HG03460 (cell line): Measurements from ENCODE around the gene NUDT12.

Experiments
- ATAC-seq: cut with Tn5 transposase; IDR thresholded peaks from one replicate; pipeline ENCODE4 v1.9.1; 2021; ENCODE audit not compliant: unreplicated experiment

The NUDT12 gene

GRCh38 chr5:103541569-103541968 is 21.0 kb downstream of the NUDT12 start:
- ATAC-seq = no peak

GRCh38 chr5:103541114-103541513 is 21.5 kb downstream of the NUDT12 start:
- ATAC-seq = no peak

- ATAC-seq = no peak
Measured at GRCh38 chr5:103539376-103540330, 22.9 kb downstream of the NUDT12 start.

GRCh38 chr5:103532086-103532734 is 30.4 kb downstream of the NUDT12 start:
- ATAC-seq = no peak

- ATAC-seq = no peak
Measured at GRCh38 chr5:103526164-103526915, 36.2 kb downstream of the NUDT12 start.

- no peak for ATAC-seq
Measured at GRCh38 chr5:103525361-103525760, 37.2 kb downstream of the NUDT12 start.

GRCh38 chr5:103523319-103523718 is 39.3 kb downstream of the NUDT12 start:
- ATAC-seq = no peak

- no peak for ATAC-seq
Measured at GRCh38 chr5:103522586-103522985, 40.0 kb downstream of the NUDT12 start.

GRCh38 chr5:103519550-103519949 is 43.0 kb downstream of the NUDT12 start:
- no peak for ATAC-seq

GRCh38 chr5:103514371-103514770 is 48.2 kb downstream of the NUDT12 start:
- ATAC-seq = no peak

- no peak for ATAC-seq
Measured at GRCh38 chr5:103513701-103514100, 48.9 kb downstream of the NUDT12 start.

- no peak for ATAC-seq
Measured at GRCh38 chr5:103512500-103512899, 50.1 kb downstream of the NUDT12 start.

GRCh38 chr5:103511554-103511885 is 51.1 kb downstream of the NUDT12 start:
- no peak for ATAC-seq

- no peak for ATAC-seq
Measured at GRCh38 chr5:103510851-103511553, 51.6 kb downstream of the NUDT12 start.

- no peak for ATAC-seq
Measured at GRCh38 chr5:103505581-103506305, 56.8 kb downstream of the NUDT12 start.

- ATAC-seq = no peak
Measured at GRCh38 chr5:103503066-103503465, 59.5 kb downstream of the NUDT12 start.

GRCh38 chr5:103502662-103503061 is 59.9 kb downstream of the NUDT12 start:
- no peak for ATAC-seq
